ENCODE measurements around the gene CALML3. TPM values are rescaled to one million over a fixed set of nuclear protein-coding genes. Genes with fewer than 3 reads are reported as not detected.

The CALML3 gene
- total and polyA plus RNA-seq, 2 of the 13 experiments (the other 11 are each of a cell fraction or from before 2014, with no cell fraction given): not detected

- TF ChIP-seq ZFP91 (CRISPR knock-in tag; IDR thresholded peaks at IDR 0.05; ENCODE audit: borderline replicate concordance) (0 out of 2 replicates have a peak, but pooled peaks have one; percentile 24), ZNF839 (CRISPR knock-in tag; IDR thresholded peaks at IDR 0.05; ENCODE audit: borderline replicate concordance) (no peak), ZNF775 (CRISPR knock-in tag; IDR thresholded peaks at IDR 0.05; ENCODE audit: borderline replicate concordance) (no peak), SALL1 (CRISPR knock-in tag; IDR thresholded peaks at IDR 0.05) (peak; percentile 34; the same call in 1 of the 2 replicates)
Observed at GRCh38 chr10:5570007-5570655, 45.4 kb downstream of the CALML3 start (continued).

- Histone ChIP-seq H4K20me1 (ENCODE audit: insufficient read depth, low read length) (no peaks in the 10 kb centered on the region), H3K36me3 (replicated peaks in 1 of 2; ENCODE audit: control insufficient read depth in 1 of 2, insufficient read depth in 2 of 2, low read length in 2 of 2) (no peaks in the 10 kb centered on the region), H3K79me2 (ENCODE audit: insufficient read depth, low read length) (no peaks in the 10 kb centered on the region), H3K27ac (ENCODE audit: extremely low read length, insufficient read depth, low read length) (peak overlapping the region; percentile 36), H3K4me1 (ENCODE audit: insufficient read depth, low read length) (peaks cover 95% of the 10 kb centered on the region), H3K4me2 (ENCODE audit: low read depth, low read length) (peak overlapping the region; percentile 33), H3K4me3 (replicated peaks in 1 of 3; ENCODE audit: insufficient read depth in 1 of 3, low read depth in 2 of 3, low read length in 3 of 3) (peak overlapping the region in 1 of 3 experiments; percentile 27; a peak in 1 of 6 replicates), H3K9me3 (ENCODE audit: low read length) (no peaks in the 10 kb centered on the region), H3K27me3 (ENCODE audit: control insufficient read depth in 1 of 2, insufficient read depth in 2 of 2, low read length in 2 of 2) (no peaks in the 10 kb centered on the region), H2AFZ (ENCODE audit: low read length) (no peak overlapping the region), H3K9ac (ENCODE audit: insufficient read depth, low read depth, low read length) (no peak overlapping the region)
- in situ Hi-C loops (cut with HindIII; ENCODE audit: extremely low pct_ligation_motif_present, low pct_unique_long_range_greater_than_20kb): no loop called here
- ATAC-seq (peak; percentile 56), DNase-seq (ENCODE audit: low spot score) (peak; percentile 64), FAIRE-seq (peak; percentile 54)
- intact Hi-C loops (cut with micrococcal nuclease; ENCODE audit: unreplicated experiment): no loop called here
- 40% methylated on average over 13 of the region's 13 CpGs for WGBS (ENCODE audit: low lambda C conversion rate)
- POLR2A ChIA-PET: interaction anchor here (0.5 to 2.8 kb wide), 4 partner anchors 16 to 125 kb away, joined by 4 to 21 read pairs (median 6); no protein-coding TSS in a partner anchor
- no TSS peak for BruUV-seq (replicated peaks)
- CTCF ChIA-PET (ENCODE audit: low intra/inter-chr PET ratio, low total read pairs): no interaction called here
- TF ChIP-seq NFKB2 (CRISPR knock-in tag; IDR thresholded peaks at IDR 0.05; ENCODE audit: borderline replicate concordance) (0 out of 2 replicates have a peak, but pooled peaks have one; percentile 46), KLF11 (CRISPR knock-in tag; IDR thresholded peaks at IDR 0.05) (no peak), MYC (CRISPR knock-in tag; IDR thresholded peaks at IDR 0.05; ENCODE audit: borderline replicate concordance) (peak; percentile 50; the same call in 1 of the 2 replicates), IRF1 (CRISPR knock-in tag; IDR thresholded peaks at IDR 0.05; ENCODE audit: low read depth) (no peak), ERF (CRISPR knock-in tag; IDR thresholded peaks at IDR 0.05) (no peak), ELF1 (CRISPR knock-in tag; IDR thresholded peaks at IDR 0.05) (no peak), GATAD2A (CRISPR knock-in tag; IDR thresholded peaks at IDR 0.05) (peak; percentile 77), RFXAP (CRISPR knock-in tag; IDR thresholded peaks at IDR 0.05; ENCODE audit: borderline replicate concordance) (no peak), ARHGAP35 (CRISPR knock-in tag; IDR thresholded peaks at IDR 0.05; ENCODE audit: borderline replicate concordance) (no peak), BCL6 (CRISPR knock-in tag; IDR thresholded peaks at IDR 0.05) (peak; percentile 59), HMG20A (CRISPR knock-in tag; IDR thresholded peaks at IDR 0.05; ENCODE audit: borderline replicate concordance) (peak; percentile 64), ZNF232 (CRISPR knock-in tag; IDR thresholded peaks at IDR 0.05; ENCODE audit: borderline replicate concordance) (peak; percentile 55; the same call in 1 of the 2 replicates), ZNF7 (CRISPR knock-in tag; IDR thresholded peaks at IDR 0.05) (no peak), ZNF263 (CRISPR knock-in tag; IDR thresholded peaks at IDR 0.05) (peak; percentile 23; the same call in 1 of the 2 replicates), ETV5 (CRISPR knock-in tag; IDR thresholded peaks at IDR 0.05; ENCODE audit: borderline replicate concordance) (0 out of 2 replicates have a peak, but pooled peaks have one; percentile 11), ZNF317 (CRISPR knock-in tag; IDR thresholded peaks at IDR 0.05) (0 out of 2 replicates have a peak, but pooled peaks have one; percentile 50), ZFP90 (CRISPR knock-in tag; IDR thresholded peaks at IDR 0.05; ENCODE audit: borderline replicate concordance) (no peak)
Observed at GRCh38 chr10:5570979-5571810, 46.4 kb downstream of the CALML3 start.

Data from HepG2 (cell line).